Heart right ventricle (tissue), 16 donors: ENCODE data around the gene RGS6. TPM values are rescaled to one million over a fixed set of nuclear protein-coding genes. Genes with fewer than 3 reads are reported as not detected.

Source experiments
- ATAC-seq, 8 donors: fragments of 200-7000 bp; cut with Tn5 transposase; one replicate each; pipeline ENCODE4 v1.9.1; 2020; ENCODE audit warnings: mild to moderate bottlenecking in 8 of 8, moderate library complexity in 8 of 8, moderate number of reproducible peaks in 1 of 8
- DNase-seq, 2 donors: peaks; one replicate each; pipeline ENCODE4 v3.0.0-alpha.2; 2020
- H3K27ac ChIP-seq, 10 donors: fragments of 200-600 bp; sonication (generic) in 2 of 10; one replicate each; pipeline versions ENCODE4 v1.5.0 to v1.8.0; 2020 to 2022; ENCODE audit warnings: mild to moderate bottlenecking in 3 of 10
- H3K27me3 ChIP-seq, 7 donors: fragments of 200-600 bp; one replicate each; pipeline ENCODE4 v1.8.0; 2021 to 2022; ENCODE audit warnings: mild to moderate bottlenecking in 2 of 7
- H3K36me3 ChIP-seq, 9 donors: fragments of 200-600 bp; sonication (generic) in 1 of 9; one replicate each; pipeline versions ENCODE4 v1.5.0 to v1.8.0; 2020 to 2022; ENCODE audit warnings: mild to moderate bottlenecking in 2 of 9
- H3K4me1 ChIP-seq, 9 donors: fragments of 200-600 bp; sonication (generic) in 1 of 9; one replicate each; pipeline versions ENCODE4 v1.5.0 to v1.8.0; 2020 to 2022; ENCODE audit warnings: mild to moderate bottlenecking in 4 of 9
- H3K4me3 ChIP-seq, 10 donors: fragments of 200-600 bp; sonication (generic) in 2 of 10; one replicate each; pipeline versions ENCODE4 v1.5.0 to v1.8.0; 2020 to 2022; ENCODE audit warnings: mild to moderate bottlenecking in 7 of 10, moderate library complexity in 2 of 10
- H3K9me3 ChIP-seq, 11 donors: fragments of 200-600 bp in 10 of 11; sonication (generic) in 2 of 11; one replicate each; pipeline versions ENCODE4 v1.5.0 to v1.8.0; 2013 to 2022; ENCODE audit warnings: mild to moderate bottlenecking in 2 of 11, control low read depth in 1 of 11, moderate library complexity in 1 of 11
- WGBS, 2 donors: extraction: QIAGEN DNeasy Blood & Tissue Kit; methylation state at CpG; one replicate each; pipeline ENCODE4 v1.1.7; 2013; ENCODE audit warnings: inconsistent platforms in 1 of 2; 5-methylcytosine and 5-hydroxymethylcytosine counted together
- intact Hi-C, 10 donors: fragments of 100-400 bp; cut with DNase I; formaldehyde crosslinking; loops; one replicate each; pipeline versions ENCODE4 v1.11.1 to v1.14.2; 2022
- polyA plus RNA-seq, 2 donors: library from polyadenylated mRNA; stranded (reverse); fragments of 200-250 nt; gene quantifications; one replicate each; pipeline ENCODE4 v1.2.3, GENCODE V29; 2013
- total RNA-seq, 10 donors: library from RNA; stranded (reverse); fragmentation: NEBNext Ultra II Directional in 3 of 10; extraction: Animal tissue kit (Norgen Biotek cat#: 25700) in 3 of 10; gene quantifications; one replicate each; pipeline versions ENCODE4 v1.2.1 to v1.2.4, GENCODE V29; 2021 to 2023
- TF ChIP-seq, protein P1 (sequence below), 9 donors: fragments of 200-600 bp; sonication (generic) in 2 of 9; IDR thresholded peaks; one replicate each; pipeline versions ENCODE4 v1.5.0 to v1.8.0; 2021 to 2022; ENCODE audit warnings: antibody characterized with exemption in 9 of 9, mild to moderate bottlenecking in 5 of 9, moderate library complexity in 1 of 9
- donor health status: Arrhythmogenic right ventricular cardiomyopathy.
- donor health status: ischemic (EF 13 %, LVEDD 7.1; RV severe dilation, severe dysfunction).
- donor health status: healthy with polysubstance abuse.
- donor health status: DM: no; HTN: yes; CAD: no.
- donor health status: DM: no; HTN: no; CAD: no.
- donor health status: ischemic (EF 25% LVEDD 6.9; RV normal size, moderate dysfunction).
- donor health status: ischemic (EF 25% LVEDD 5.7; RV mildly dilated, moderate dysfunction).
- donor health status: healthy.
- donor health status: DM: yes; HTN: yes; CAD: no.
- donor health status: Ischemic cardiomyopathy.
- donor health status: ischemic (EF 35%, LVEDD 5.7; RV mildly dilated, moderate dysfunction).
- donor health status: nonischemic (EF 11% LVEDD 7.7; RV severe dilation, severe dysfunction).
- donor health status: DM: yes; HTN: yes; CAD: no.
- donor health status: PGD.
- donor health status: ischemic (EF 29% LVEDD 5.4; RV normal size, mild dysfunction).
- donor health status: nonischemic (EF 23%, LVEDD 6.1; RV moderate dilation, normal function).

Gene RGS6
- total and polyA plus RNA-seq, 12 donors = 1.2 to 31.9 (median 19.0) TPM

DNA sequence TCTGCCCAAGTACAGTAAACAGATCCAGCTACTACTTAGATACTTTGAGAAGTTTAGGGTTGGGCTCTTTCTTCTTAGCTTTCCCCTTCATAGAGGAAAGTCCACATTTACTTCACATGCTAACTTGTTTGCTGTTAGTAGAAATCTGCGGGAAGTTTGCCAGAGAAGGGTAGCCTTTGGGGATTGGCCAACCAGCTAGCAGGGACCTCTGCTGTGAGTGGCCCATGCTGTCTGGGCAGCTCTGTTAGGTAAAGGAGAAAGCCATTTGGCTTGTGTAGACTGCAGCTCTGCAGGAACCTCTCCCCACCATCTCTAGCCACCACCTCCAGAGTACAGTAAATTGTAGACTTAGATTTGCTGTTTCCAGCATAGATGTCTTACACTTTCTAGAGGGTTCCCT, 193.9 kb downstream of the RGS6 start:
- no peaks in the 10 kb centered on the region for H3K4me1 ChIP-seq
- intact Hi-C loops = no loop called here
- no peak overlapping the region for H3K4me3 ChIP-seq
- ATAC-seq = no peak
- no peak overlapping the region for H3K27ac ChIP-seq
- peaks cover 0 to 7% (median 0%) of the 10 kb centered on the region in 11 donors for H3K9me3 ChIP-seq
- TF ChIP-seq, protein P1, sequence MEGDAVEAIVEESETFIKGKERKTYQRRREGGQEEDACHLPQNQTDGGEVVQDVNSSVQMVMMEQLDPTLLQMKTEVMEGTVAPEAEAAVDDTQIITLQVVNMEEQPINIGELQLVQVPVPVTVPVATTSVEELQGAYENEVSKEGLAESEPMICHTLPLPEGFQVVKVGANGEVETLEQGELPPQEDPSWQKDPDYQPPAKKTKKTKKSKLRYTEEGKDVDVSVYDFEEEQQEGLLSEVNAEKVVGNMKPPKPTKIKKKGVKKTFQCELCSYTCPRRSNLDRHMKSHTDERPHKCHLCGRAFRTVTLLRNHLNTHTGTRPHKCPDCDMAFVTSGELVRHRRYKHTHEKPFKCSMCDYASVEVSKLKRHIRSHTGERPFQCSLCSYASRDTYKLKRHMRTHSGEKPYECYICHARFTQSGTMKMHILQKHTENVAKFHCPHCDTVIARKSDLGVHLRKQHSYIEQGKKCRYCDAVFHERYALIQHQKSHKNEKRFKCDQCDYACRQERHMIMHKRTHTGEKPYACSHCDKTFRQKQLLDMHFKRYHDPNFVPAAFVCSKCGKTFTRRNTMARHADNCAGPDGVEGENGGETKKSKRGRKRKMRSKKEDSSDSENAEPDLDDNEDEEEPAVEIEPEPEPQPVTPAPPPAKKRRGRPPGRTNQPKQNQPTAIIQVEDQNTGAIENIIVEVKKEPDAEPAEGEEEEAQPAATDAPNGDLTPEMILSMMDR (IDR thresholded peaks at IDR 0.05) = no peak
- 90 to 98% methylated on average over 1 of the region's 1 CpG for WGBS, 2 donors
- peaks cover 0 to 4% (median 0%) of the 10 kb centered on the region in 7 donors for H3K27me3 ChIP-seq
- no peak for DNase-seq
- H3K36me3 ChIP-seq = no peaks in the 10 kb centered on the region

- H3K9me3 ChIP-seq = peaks cover 0 to 7% (median 0%) of the 10 kb centered on the region in 11 donors
- H3K4me1 ChIP-seq = no peaks in the 10 kb centered on the region
- intact Hi-C loops = no loop called here
- H3K27ac ChIP-seq = no peak overlapping the region
- 93 to 96% methylated on average over 2 of the region's 2 CpGs for WGBS, 2 donors
- no peaks in the 10 kb centered on the region for H3K36me3 ChIP-seq
- peaks cover 0 to 4% (median 0%) of the 10 kb centered on the region in 7 donors for H3K27me3 ChIP-seq
- no peak for DNase-seq
- no peak for ATAC-seq
- no peak overlapping the region for H3K4me3 ChIP-seq
- TF ChIP-seq, protein P1 (IDR thresholded peaks at IDR 0.05) = no peak
Observed at GRCh38 chr14:72126561-72126960, 194.3 kb downstream of the RGS6 start.

DNA sequence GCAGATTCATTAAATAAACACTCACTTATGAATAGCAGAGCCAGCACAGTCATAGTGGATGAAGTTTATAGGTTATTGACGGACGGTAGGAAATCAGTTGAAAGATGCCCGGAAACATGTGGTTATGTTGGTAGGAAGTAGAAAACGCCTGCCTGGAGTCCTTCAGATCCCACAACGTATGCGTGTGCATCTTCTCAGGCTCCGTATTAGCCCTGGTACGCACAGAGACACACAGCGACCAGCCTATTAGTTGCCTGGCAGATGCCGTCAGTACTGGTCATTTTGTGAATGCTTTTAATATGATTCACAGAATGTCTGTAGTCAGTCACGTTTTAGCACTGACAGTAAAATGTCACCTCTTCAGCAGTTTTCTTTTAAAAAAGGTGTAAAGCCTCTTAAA, 196.4 kb downstream of the RGS6 start:
- no peak overlapping the region for H3K27ac ChIP-seq
- DNase-seq (no peak), ATAC-seq (no peak)
- no peak overlapping the region for H3K4me3 ChIP-seq
- H3K9me3 ChIP-seq = peaks cover 0 to 7% (median 0%) of the 10 kb centered on the region in 11 donors
- no peaks in the 10 kb centered on the region for H3K4me1 ChIP-seq
- peaks cover 0 to 4% (median 0%) of the 10 kb centered on the region in 7 donors for H3K27me3 ChIP-seq
- intact Hi-C loops = no loop called here
- TF ChIP-seq, protein P1 (IDR thresholded peaks at IDR 0.05) = no peak
- 74 to 76% methylated on average over 11 of the region's 11 CpGs for WGBS, 2 donors
- no peaks in the 10 kb centered on the region for H3K36me3 ChIP-seq

- H3K27me3 ChIP-seq = peaks cover 0 to 4% (median 0%) of the 10 kb centered on the region in 7 donors
- H3K27ac ChIP-seq = no peak overlapping the region
- peaks cover 0 to 7% (median 0%) of the 10 kb centered on the region in 11 donors for H3K9me3 ChIP-seq
- TF ChIP-seq, protein P1 (IDR thresholded peaks at IDR 0.05) = no peak
- peak in 2 of 8 donors; percentile 74 to 91 for ATAC-seq
- H3K4me1 ChIP-seq = no peaks in the 10 kb centered on the region
- WGBS, 2 donors = 92 to 96% methylated on average over 3 of the region's 3 CpGs
- no peaks in the 10 kb centered on the region for H3K36me3 ChIP-seq
- intact Hi-C loops = no loop called here
- H3K4me3 ChIP-seq = no peak overlapping the region
- DNase-seq = no peak
Observed at GRCh38 chr14:72129291-72129690, 197.1 kb downstream of the RGS6 start.
